G401.6 (cell line): ENCODE data around the gene KERA.

Experiments
- FAIRE-seq: peaks from 2 replicates; lab custom pipeline; 2012; peaks lifted over from hg19 to GRCh38; lab: Jason Lieb, UNC

The KERA gene

DNA sequence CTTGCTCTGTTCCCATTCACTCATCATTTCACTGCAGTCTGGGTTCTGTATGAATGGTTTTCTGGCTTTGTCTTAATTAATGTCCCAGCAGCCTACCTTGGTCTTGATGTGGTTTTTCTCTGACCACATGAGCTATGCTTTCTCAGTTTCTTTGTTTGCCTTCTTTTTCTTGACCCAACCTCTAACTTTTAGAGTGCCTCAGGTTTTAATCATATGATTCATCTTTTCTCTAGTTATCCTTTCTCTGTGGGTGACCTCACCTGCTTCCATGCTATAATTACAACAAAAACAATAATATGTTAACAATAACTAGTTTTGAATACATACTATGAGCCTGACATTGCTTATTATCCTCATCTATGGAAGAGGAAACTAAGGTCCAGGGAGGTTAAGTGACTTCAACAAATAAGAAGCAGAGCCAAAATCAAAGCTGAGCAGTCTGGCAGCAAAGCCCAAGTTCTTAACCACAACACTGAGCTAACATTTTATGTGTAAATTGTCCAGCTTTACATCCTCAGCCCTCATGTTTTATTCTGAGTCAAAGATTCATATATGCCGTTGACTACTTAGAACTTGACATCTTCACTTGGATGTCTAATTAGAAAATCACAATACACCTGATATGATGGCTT, 48.4 kb downstream of the KERA start:
- no peak for FAIRE-seq

- FAIRE-seq, result no peak
Measured at GRCh38 chr12:91007531-91008290, 50.1 kb downstream of the KERA start.

DNA sequence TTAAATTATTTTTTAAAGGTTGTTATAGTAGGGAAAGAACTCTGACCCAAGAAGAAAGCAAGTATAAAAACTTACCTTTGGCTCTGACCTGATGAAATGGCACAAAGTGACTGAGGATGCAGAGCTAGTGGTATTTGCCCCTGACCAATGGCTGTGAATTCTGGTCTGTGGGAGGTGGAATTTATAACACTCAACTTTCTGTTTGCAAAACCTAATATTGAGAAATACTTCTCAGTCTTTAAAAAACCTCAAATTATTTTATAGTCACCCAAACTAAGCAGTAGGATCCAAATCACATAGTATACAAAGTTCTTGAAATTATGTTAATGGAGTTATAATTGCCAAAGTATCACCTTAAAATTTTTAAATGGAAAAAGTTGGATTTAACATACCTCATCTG, 53.0 kb downstream of the KERA start, which contains the start of gene EPYC:
TSS of gene EPYC (minus strand) at position 101 of the 400 bp plus-strand sequence. CDS start 2,407 bp downstream, outside the sequence.
- no peak for FAIRE-seq

- FAIRE-seq, result no peak
Measured at GRCh38 chr12:91003737-91004136, 54.1 kb downstream of the KERA start.

DNA sequence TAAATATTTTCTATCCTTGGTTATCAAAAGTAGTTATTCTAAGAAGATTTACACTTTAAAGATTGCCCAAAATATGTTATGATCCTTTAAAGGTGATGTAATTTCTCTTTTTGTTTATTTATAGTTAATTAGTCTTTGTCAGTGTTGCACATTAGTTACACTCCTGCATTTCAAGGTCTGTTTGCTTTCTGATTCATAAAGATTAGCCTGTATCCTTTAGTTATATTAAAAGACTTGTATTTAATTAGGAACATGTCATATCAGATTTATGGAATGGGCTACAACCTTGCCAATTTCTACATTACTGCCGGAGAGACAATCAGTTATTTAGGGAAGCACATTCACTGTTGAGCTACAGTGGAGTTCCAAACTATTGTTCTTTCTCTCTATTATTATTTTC, 56.5 kb downstream of the KERA start:
- no peak for FAIRE-seq
